Measurements from ENCODE around the gene TMEM97. TPM values are rescaled to one million over a fixed set of nuclear protein-coding genes. Genes with fewer than 3 reads are reported as not detected.

TMEM97 gene
- polyA plus RNA-seq, 3 donors: 1.3 to 1.5 (median 1.4) TPM

GRCh38 chr17:28363776-28364650 lies 45.0 kb downstream of the TMEM97 start:
- no peaks in the 10 kb centered on the region for H3K9me3 ChIP-seq (replicated peaks in 1 of 2; ENCODE audit: control insufficient read depth in 1 of 2, insufficient read depth in 1 of 2, low read length in 2 of 2)
- peaks cover 0 to 2% (median 1%) of the 10 kb centered on the region in 3 donors for H3K27me3 Mint-ChIP-seq (ENCODE audit: low read depth in 3 of 3)
- H3K36me3 Mint-ChIP-seq: peaks cover 59 to 79% of the 10 kb centered on the region in 2 donors
- H3K79me2 ChIP-seq (ENCODE audit: insufficient read depth, low read length): peaks cover under 1% of the 10 kb centered on the region
- H3K27me3 ChIP-seq (ENCODE audit: control insufficient read depth in 2 of 2, insufficient read depth in 2 of 2, low read length in 2 of 2): no peaks in the 10 kb centered on the region
- intact Hi-C loops (cut with micrococcal nuclease): no loop called here
- H3K9me3 Mint-ChIP-seq: no peaks in the 10 kb centered on the region
- no peak overlapping the region for H3K4me3 Mint-ChIP-seq
- no peak for DNase-seq
- H3K4me1 ChIP-seq (ENCODE audit: control insufficient read depth in 1 of 2, insufficient read depth in 2 of 2, low read length in 2 of 2): no peaks in the 10 kb centered on the region
- no peak overlapping the region for H3K4me3 ChIP-seq (replicated peaks in 1 of 3; ENCODE audit: low read depth in 2 of 3, low read length in 3 of 3)
- H3K27ac ChIP-seq (ENCODE audit: low read depth in 1 of 2, low read length in 2 of 2): no peak overlapping the region
- H3K9ac ChIP-seq (ENCODE audit: insufficient read depth, low read length, poor library complexity, severe bottlenecking): no peak overlapping the region
- H3K4me1 Mint-ChIP-seq: no peaks in the 10 kb centered on the region
- peaks cover 64 to 66% of the 10 kb centered on the region in 2 donors for H3K36me3 ChIP-seq (replicated peaks in 1 of 2; ENCODE audit: control insufficient read depth in 1 of 2, insufficient read depth in 2 of 2, low read length in 2 of 2)
- peak overlapping the region in 1 of 7 donors; percentile 38 for H3K27ac Mint-ChIP-seq
- no peak overlapping the region for H2AFZ ChIP-seq (ENCODE audit: insufficient read depth, low read depth, low read length, poor library complexity, severe bottlenecking)
- H3K4me2 ChIP-seq (replicated peaks; ENCODE audit: extremely low read depth, low read length, poor library complexity, severe bottlenecking): no peak overlapping the region
- 96% methylated on average over 8 of the region's 8 CpGs for WGBS (ENCODE audit: insufficient coverage)
- no peak for TF ChIP-seq CTCF (IDR thresholded peaks at IDR 0.05)
- peaks cover 9% of the 10 kb centered on the region for H4K20me1 ChIP-seq (ENCODE audit: insufficient read depth, low read length)

GRCh38 chr17:28364665-28365363 lies 45.8 kb downstream of the TMEM97 start, which contains the start of gene SEBOX:
TSS of gene SEBOX (minus strand) at chr17:28365199. CDS start at chr17:28365151, 48 bp downstream.
- peaks cover 52 to 78% of the 10 kb centered on the region in 2 donors for H3K36me3 Mint-ChIP-seq
- no peak for TF ChIP-seq CTCF (IDR thresholded peaks at IDR 0.05)
- Histone ChIP-seq H3K79me2 (ENCODE audit: insufficient read depth, low read length) (no peaks in the 10 kb centered on the region), H3K9ac (ENCODE audit: insufficient read depth, low read length, poor library complexity, severe bottlenecking) (no peak within 1 kb of the TSS), H3K4me2 (replicated peaks; ENCODE audit: extremely low read depth, low read length, poor library complexity, severe bottlenecking) (no peak within 1 kb of the TSS), H3K9me3 (replicated peaks in 1 of 2; ENCODE audit: control insufficient read depth in 1 of 2, insufficient read depth in 1 of 2, low read length in 2 of 2) (no peaks in the 10 kb centered on the region), H3K4me3 (replicated peaks in 1 of 3; ENCODE audit: low read depth in 2 of 3, low read length in 3 of 3) (no peak within 1 kb of the TSS), H3K27ac (ENCODE audit: low read depth in 1 of 2, low read length in 2 of 2) (no peak within 1 kb of the TSS), H4K20me1 (ENCODE audit: insufficient read depth, low read length) (peaks cover 9% of the 10 kb centered on the region), H3K27me3 (ENCODE audit: control insufficient read depth in 2 of 2, insufficient read depth in 2 of 2, low read length in 2 of 2) (no peaks in the 10 kb centered on the region), H3K36me3 (replicated peaks in 1 of 2; ENCODE audit: control insufficient read depth in 1 of 2, insufficient read depth in 2 of 2, low read length in 2 of 2) (peaks cover 58 to 59% of the 10 kb centered on the region in 2 donors), H2AFZ (ENCODE audit: insufficient read depth, low read depth, low read length, poor library complexity, severe bottlenecking) (no peak within 1 kb of the TSS), H3K4me1 (ENCODE audit: control insufficient read depth in 1 of 2, insufficient read depth in 2 of 2, low read length in 2 of 2) (peaks cover under 1 to 2% of the 10 kb centered on the region in 2 donors)
- no peaks in the 10 kb centered on the region for H3K9me3 Mint-ChIP-seq
- WGBS (ENCODE audit: insufficient coverage): 96% methylated on average over 8 of the region's 13 CpGs
- intact Hi-C loops (cut with micrococcal nuclease): no loop called here
- H3K27me3 Mint-ChIP-seq (ENCODE audit: low read depth in 3 of 3): peaks cover 0 to 2% (median 1%) of the 10 kb centered on the region in 3 donors
- H3K4me3 Mint-ChIP-seq: no peak within 1 kb of the TSS
- H3K27ac Mint-ChIP-seq: peak within 1 kb of the TSS in 2 of 7 donors; percentile 6 to 13
- peaks cover 2% of the 10 kb centered on the region for H3K4me1 Mint-ChIP-seq
- DNase-seq: no peak

All from CD14-positive monocyte (primary cell).